Panc1 (cell line): ENCODE results near the gene CUL5. TPM values are rescaled to one million over a fixed set of nuclear protein-coding genes. Genes with fewer than 3 reads are reported as not detected.
A peak's percentile ranks its signal among the peaks of the same experiment; 100 is the strongest.

ENCODE experiments used
- ATAC-seq: fragments of 200-7000 bp; cut with Tn5 transposase; 2 replicates; pipeline ENCODE4 v1.9.1; 2020; ENCODE audit warnings: mild to moderate bottlenecking, moderate library complexity
- BruUV-seq: library from RNA; stranded (reverse); fragments of 400-500 nt; replicated peaks from 2 replicates; lab custom pipeline; 2021; lab: Mats Ljungman, UMichigan
- CTCF ChIA-PET: fragments of 300-600 bp; sonication (Branson Sonifier 250); formaldehyde crosslinking; loops from one replicate; lab custom pipeline; 2022; ENCODE audit warnings: antibody characterized with exemption; lab: Charles Lee
- POLR2A ChIA-PET: fragments of 300-600 bp; sonication (Branson Sonifier 250); formaldehyde crosslinking; loops from one replicate; lab custom pipeline; 2022; ENCODE audit warnings: antibody characterized with exemption; lab: Charles Lee
- DNase-seq: peaks from one replicate; pipeline ENCODE4 v3.0.0-alpha.2; 2010; ENCODE audit warnings: low read depth, low spot score
- H3K27ac ChIP-seq: 2 replicates; pipeline ENCODE4 v1.5.1; 2011; ENCODE audit warnings: mild to moderate bottlenecking, low read length, inconsistent platforms
- H3K27me3 ChIP-seq: fragments of 200-500 bp; sonication (Bioruptor generic); 2 replicates; pipeline ENCODE4 v1.6.0; 2014; ENCODE audit warnings: low read length, inconsistent platforms; ENCODE audit not compliant: control insufficient read depth, insufficient read depth
- H3K36me3 ChIP-seq: fragments of 200-500 bp; sonication (Bioruptor generic); 2 replicates; pipeline ENCODE4 v1.5.1; 2014; ENCODE audit warnings: inconsistent platforms, mild to moderate bottlenecking, low read length, moderate library complexity; ENCODE audit not compliant: control insufficient read depth, insufficient read depth
- H3K4me1 ChIP-seq: 2 replicates; pipeline ENCODE4 v1.5.1; 2011; ENCODE audit warnings: inconsistent platforms, mild to moderate bottlenecking, low read length, moderate library complexity; ENCODE audit not compliant: control insufficient read depth, insufficient read depth
- H3K4me3 ChIP-seq, 2 experiments: 2 replicates each; pipeline ENCODE4 v1.5.1; 2011 to 2012; ENCODE audit warnings: low read depth in 2 of 2, low read length in 2 of 2, mild to moderate bottlenecking in 2 of 2, inconsistent platforms in 1 of 2, moderate library complexity in 1 of 2
- H3K9me3 ChIP-seq: fragments of 200-500 bp; sonication (Bioruptor generic); 2 replicates; pipeline ENCODE4 v1.5.1; 2014; ENCODE audit warnings: low read depth, mild to moderate bottlenecking, inconsistent platforms, low read length, moderate library complexity; ENCODE audit not compliant: control insufficient read depth, insufficient read depth
- CTCF ChIP-seq: fragments of 450-650 bp; IDR thresholded peaks from 2 replicates; pipeline ENCODE4 v1.5.1; 2017; ENCODE audit warnings: mild to moderate bottlenecking
- POLR2AphosphoS5 ChIP-seq: IDR thresholded peaks from 2 replicates; pipeline ENCODE4 v1.6.1; 2012; ENCODE audit warnings: mild to moderate bottlenecking, low read depth, low read length, moderate library complexity
- SIN3A ChIP-seq: IDR thresholded peaks from 2 replicates; pipeline ENCODE4 v1.6.1; 2012; ENCODE audit warnings: low read depth, mild to moderate bottlenecking, low read length, moderate library complexity, borderline replicate concordance; ENCODE audit not compliant: insufficient read depth
- TCF7L2 ChIP-seq: IDR thresholded peaks from 2 replicates; pipeline ENCODE4 v1.6.1; 2011; ENCODE audit warnings: mild to moderate bottlenecking, low read depth, low read length, inconsistent platforms
- in situ Hi-C: cut with HindIII; loops from 2 replicates; pipeline ENCODE4 v1.10.0; 2016; ENCODE audit warnings: low sequenced_read_pairs, low pct_unique_long_range_greater_than_20kb
- intact Hi-C: fragments of 100-400 bp; cut with micrococcal nuclease; formaldehyde crosslinking; loops from one replicate; pipeline ENCODE4 v1.10.0; 2022; ENCODE audit not compliant: unreplicated experiment
- total RNA-seq: library from RNA; stranded (reverse); gene quantifications from one replicate; pipeline ENCODE4 v1.2.1, GENCODE V29; 2021; ENCODE audit not compliant: unreplicated experiment
- TF ChIP-seq, protein P1 (sequence below), 2 experiments: IDR thresholded peaks; 2 replicates each; pipeline ENCODE4 v1.6.1; 2011 to 2012; ENCODE audit warnings: low read depth in 2 of 2, control low read depth in 1 of 2, low read length in 1 of 2, mild to moderate bottlenecking in 1 of 2, moderate library complexity in 1 of 2; ENCODE audit not compliant: insufficient read depth in 1 of 2

Gene CUL5
- total RNA-seq, 1 experiment from 2014 or later = 56.5 TPM

DNA sequence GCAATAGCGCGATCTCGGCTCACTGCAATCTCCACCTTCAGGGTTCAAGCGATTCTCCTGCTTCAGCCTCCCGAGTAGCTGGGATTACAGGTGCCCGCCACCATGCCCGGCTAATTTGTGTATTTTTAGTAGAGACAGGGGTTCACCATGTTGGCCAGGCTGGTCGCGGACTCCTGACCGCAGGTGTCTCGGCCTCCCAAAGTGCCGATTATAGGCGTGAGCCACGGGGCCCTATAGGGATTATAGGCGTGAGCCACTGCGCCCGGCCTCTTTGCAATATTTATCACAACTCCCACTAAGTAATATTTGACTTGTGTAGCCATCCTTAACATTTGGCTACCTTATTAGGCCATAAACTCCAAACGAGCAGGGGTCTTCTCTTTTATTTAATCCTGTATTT is 879 bp upstream of the CUL5 start:
- TF ChIP-seq SIN3A (no peak), CTCF (no peak), TCF7L2 (no peak), POLR2AphosphoS5 (no peak)
- TF ChIP-seq, protein P1, sequence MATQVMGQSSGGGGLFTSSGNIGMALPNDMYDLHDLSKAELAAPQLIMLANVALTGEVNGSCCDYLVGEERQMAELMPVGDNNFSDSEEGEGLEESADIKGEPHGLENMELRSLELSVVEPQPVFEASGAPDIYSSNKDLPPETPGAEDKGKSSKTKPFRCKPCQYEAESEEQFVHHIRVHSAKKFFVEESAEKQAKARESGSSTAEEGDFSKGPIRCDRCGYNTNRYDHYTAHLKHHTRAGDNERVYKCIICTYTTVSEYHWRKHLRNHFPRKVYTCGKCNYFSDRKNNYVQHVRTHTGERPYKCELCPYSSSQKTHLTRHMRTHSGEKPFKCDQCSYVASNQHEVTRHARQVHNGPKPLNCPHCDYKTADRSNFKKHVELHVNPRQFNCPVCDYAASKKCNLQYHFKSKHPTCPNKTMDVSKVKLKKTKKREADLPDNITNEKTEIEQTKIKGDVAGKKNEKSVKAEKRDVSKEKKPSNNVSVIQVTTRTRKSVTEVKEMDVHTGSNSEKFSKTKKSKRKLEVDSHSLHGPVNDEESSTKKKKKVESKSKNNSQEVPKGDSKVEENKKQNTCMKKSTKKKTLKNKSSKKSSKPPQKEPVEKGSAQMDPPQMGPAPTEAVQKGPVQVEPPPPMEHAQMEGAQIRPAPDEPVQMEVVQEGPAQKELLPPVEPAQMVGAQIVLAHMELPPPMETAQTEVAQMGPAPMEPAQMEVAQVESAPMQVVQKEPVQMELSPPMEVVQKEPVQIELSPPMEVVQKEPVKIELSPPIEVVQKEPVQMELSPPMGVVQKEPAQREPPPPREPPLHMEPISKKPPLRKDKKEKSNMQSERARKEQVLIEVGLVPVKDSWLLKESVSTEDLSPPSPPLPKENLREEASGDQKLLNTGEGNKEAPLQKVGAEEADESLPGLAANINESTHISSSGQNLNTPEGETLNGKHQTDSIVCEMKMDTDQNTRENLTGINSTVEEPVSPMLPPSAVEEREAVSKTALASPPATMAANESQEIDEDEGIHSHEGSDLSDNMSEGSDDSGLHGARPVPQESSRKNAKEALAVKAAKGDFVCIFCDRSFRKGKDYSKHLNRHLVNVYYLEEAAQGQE (IDR thresholded peaks at IDR 0.05; ENCODE audit: insufficient read depth in 1 of 2, low read depth in 2 of 2, low read length in 1 of 2) = no peak
- ATAC-seq = no peak
- DNase-seq = no peak
- no peaks in the 10 kb centered on the region; the same call in 1 of the 2 replicates for H3K36me3 ChIP-seq
- in situ Hi-C loops = no loop called here
- intact Hi-C loops = no loop called here
- ChIA-PET POLR2A (no interaction called here), CTCF (no interaction called here)
- H3K4me3 ChIP-seq = no peak overlapping the region
- no peak overlapping the region for H3K27ac ChIP-seq
- H3K4me1 ChIP-seq = peaks cover 14% of the 10 kb centered on the region
- no TSS peak for BruUV-seq
- no peaks in the 10 kb centered on the region for H3K9me3 ChIP-seq
- no peaks in the 10 kb centered on the region for H3K27me3 ChIP-seq

GRCh38 chr11:108009497-108010370 is 1.0 kb downstream of the CUL5 start:
- CTCF ChIA-PET = interaction anchor here (0.6 to 1.9 kb wide), 6 partner anchors 8 to 145 kb away, joined by 3 to 8 read pairs (median 4); no protein-coding TSS in a partner anchor
- peak; percentile 24 for ATAC-seq
- POLR2A ChIA-PET = interaction anchor here (0.6 to 0.9 kb wide), 2 partner anchors 9 to 68 kb away, joined by 3 to 5 read pairs; no protein-coding TSS in a partner anchor
- H3K4me3 ChIP-seq = peak overlapping the region; percentile 86
- intact Hi-C loops = no loop called here
- peak overlapping the region; percentile 97 for H3K27ac ChIP-seq
- H3K4me1 ChIP-seq = peaks cover 14% of the 10 kb centered on the region
- in situ Hi-C loops = no loop called here
- H3K27me3 ChIP-seq = no peaks in the 10 kb centered on the region
- TF ChIP-seq, protein P1 (IDR thresholded peaks at IDR 0.05; ENCODE audit: insufficient read depth in 1 of 2, low read depth in 2 of 2, low read length in 1 of 2) = no peak
- no peak for TF ChIP-seq SIN3A
- no peak for TF ChIP-seq POLR2AphosphoS5
- no peak for TF ChIP-seq CTCF
- no peak for TF ChIP-seq TCF7L2
- BruUV-seq = TSS peak; percentile 76
- no peaks in the 10 kb centered on the region for H3K9me3 ChIP-seq
- H3K36me3 ChIP-seq = no peaks in the 10 kb centered on the region; the same call in 1 of the 2 replicates
- no peak for DNase-seq
